DOHH2 (cell line): ENCODE results near the gene CARNS1.

ENCODE experiments used
- H3F3A ChIP-seq: fragments of 200-600 bp; sonication (generic), shearing (Covaris generic); 2 replicates; pipeline ENCODE4 v1.6.0; 2016; ENCODE audit warnings: antibody characterized with exemption, mild to moderate bottlenecking; ENCODE audit not compliant: control insufficient read depth, insufficient read depth
- H3K27ac ChIP-seq: fragments of 200-600 bp; sonication (generic); 2 replicates; pipeline ENCODE4 v1.5.1; 2014; ENCODE audit warnings: low read depth, mild to moderate bottlenecking, low read length, moderate library complexity
- H3K27me3 ChIP-seq: fragments of 200-600 bp; sonication (generic); 2 replicates; pipeline ENCODE4 v1.6.1; 2014; ENCODE audit warnings: mild to moderate bottlenecking, low read length, mixed read lengths; ENCODE audit not compliant: control insufficient read depth
- H3K36me3 ChIP-seq: fragments of 200-600 bp; sonication (generic); 2 replicates; pipeline ENCODE4 v1.6.1; 2014; ENCODE audit warnings: mild to moderate bottlenecking, low read length, moderate library complexity, mixed read lengths; ENCODE audit not compliant: control insufficient read depth
- H3K4me1 ChIP-seq: fragments of 200-600 bp; sonication (generic); 2 replicates; pipeline ENCODE4 v1.6.1; 2014; ENCODE audit warnings: mild to moderate bottlenecking, low read length, mixed read lengths; ENCODE audit not compliant: control insufficient read depth
- H3K4me2 ChIP-seq: fragments of 200-600 bp; sonication (generic); 2 replicates; pipeline ENCODE4 v1.6.0; 2014; ENCODE audit warnings: mild to moderate bottlenecking, low read length, moderate library complexity
- H3K4me3 ChIP-seq: fragments of 200-600 bp; sonication (generic); 2 replicates; pipeline ENCODE4 v1.5.1; 2014; ENCODE audit warnings: mild to moderate bottlenecking, low read length, mixed read lengths
- H3K79me2 ChIP-seq: fragments of 200-600 bp; sonication (generic); 2 replicates; pipeline ENCODE4 v1.6.1; 2014; ENCODE audit warnings: mild to moderate bottlenecking, low read length, mixed read lengths; ENCODE audit not compliant: control insufficient read depth
- H3K9me2 ChIP-seq: fragments of 200-600 bp; sonication (generic); replicated peaks from 2 replicates; pipeline ENCODE4 v1.6.1; 2014; ENCODE audit warnings: mild to moderate bottlenecking, low read length, mixed read lengths; ENCODE audit not compliant: control insufficient read depth
- H3K9me3 ChIP-seq: fragments of 200-600 bp; sonication (generic); 2 replicates; pipeline ENCODE4 v1.6.1; 2014; ENCODE audit warnings: antibody characterized with exemption, low read length, mixed read lengths; ENCODE audit not compliant: control insufficient read depth, insufficient read depth
- H4K20me1 ChIP-seq: fragments of 200-600 bp; sonication (generic); 2 replicates; pipeline ENCODE4 v1.6.0; 2014; ENCODE audit warnings: low read depth, mild to moderate bottlenecking, antibody characterized with exemption, low read length, moderate library complexity; ENCODE audit not compliant: control insufficient read depth, insufficient read depth
- EZH2phosphoT487 ChIP-seq: fragments of 200-600 bp; sonication (generic); IDR thresholded peaks from 2 replicates; pipeline ENCODE4 v1.6.1; 2017; ENCODE audit warnings: borderline replicate concordance, mild to moderate bottlenecking, antibody characterized with exemption, low read length, moderate library complexity, mixed read lengths
- TF ChIP-seq, protein P1 (sequence below): fragments of 200-600 bp; sonication (generic); IDR thresholded peaks from one replicate; pipeline ENCODE4 v1.5.1; 2014; ENCODE audit warnings: antibody characterized with exemption, mild to moderate bottlenecking, low read depth, low read length; ENCODE audit not compliant: poor library complexity, severe bottlenecking

The CARNS1 gene

GRCh38 chr11:67434395-67434881 is 19.0 kb downstream of the CARNS1 start:
- Histone ChIP-seq H3K4me3 (peak overlapping the region; percentile 90), H3K9me3 (no peaks in the 10 kb centered on the region), H4K20me1 (peaks cover 12% of the 10 kb centered on the region; the same call in 1 of the 2 replicates), H3K4me1 (peaks cover 55% of the 10 kb centered on the region), H3K36me3 (peaks cover 91% of the 10 kb centered on the region), H3K4me2 (peak overlapping the region; percentile 94), H3K9me2 (no peaks in the 10 kb centered on the region), H3K79me2 (peaks cover 71% of the 10 kb centered on the region), H3K27me3 (no peaks in the 10 kb centered on the region), H3F3A (peaks cover 36% of the 10 kb centered on the region), H3K27ac (peak overlapping the region; percentile 97)
- TF ChIP-seq, protein P1, sequence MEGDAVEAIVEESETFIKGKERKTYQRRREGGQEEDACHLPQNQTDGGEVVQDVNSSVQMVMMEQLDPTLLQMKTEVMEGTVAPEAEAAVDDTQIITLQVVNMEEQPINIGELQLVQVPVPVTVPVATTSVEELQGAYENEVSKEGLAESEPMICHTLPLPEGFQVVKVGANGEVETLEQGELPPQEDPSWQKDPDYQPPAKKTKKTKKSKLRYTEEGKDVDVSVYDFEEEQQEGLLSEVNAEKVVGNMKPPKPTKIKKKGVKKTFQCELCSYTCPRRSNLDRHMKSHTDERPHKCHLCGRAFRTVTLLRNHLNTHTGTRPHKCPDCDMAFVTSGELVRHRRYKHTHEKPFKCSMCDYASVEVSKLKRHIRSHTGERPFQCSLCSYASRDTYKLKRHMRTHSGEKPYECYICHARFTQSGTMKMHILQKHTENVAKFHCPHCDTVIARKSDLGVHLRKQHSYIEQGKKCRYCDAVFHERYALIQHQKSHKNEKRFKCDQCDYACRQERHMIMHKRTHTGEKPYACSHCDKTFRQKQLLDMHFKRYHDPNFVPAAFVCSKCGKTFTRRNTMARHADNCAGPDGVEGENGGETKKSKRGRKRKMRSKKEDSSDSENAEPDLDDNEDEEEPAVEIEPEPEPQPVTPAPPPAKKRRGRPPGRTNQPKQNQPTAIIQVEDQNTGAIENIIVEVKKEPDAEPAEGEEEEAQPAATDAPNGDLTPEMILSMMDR: no peak
- no peak for TF ChIP-seq EZH2phosphoT487

DNA sequence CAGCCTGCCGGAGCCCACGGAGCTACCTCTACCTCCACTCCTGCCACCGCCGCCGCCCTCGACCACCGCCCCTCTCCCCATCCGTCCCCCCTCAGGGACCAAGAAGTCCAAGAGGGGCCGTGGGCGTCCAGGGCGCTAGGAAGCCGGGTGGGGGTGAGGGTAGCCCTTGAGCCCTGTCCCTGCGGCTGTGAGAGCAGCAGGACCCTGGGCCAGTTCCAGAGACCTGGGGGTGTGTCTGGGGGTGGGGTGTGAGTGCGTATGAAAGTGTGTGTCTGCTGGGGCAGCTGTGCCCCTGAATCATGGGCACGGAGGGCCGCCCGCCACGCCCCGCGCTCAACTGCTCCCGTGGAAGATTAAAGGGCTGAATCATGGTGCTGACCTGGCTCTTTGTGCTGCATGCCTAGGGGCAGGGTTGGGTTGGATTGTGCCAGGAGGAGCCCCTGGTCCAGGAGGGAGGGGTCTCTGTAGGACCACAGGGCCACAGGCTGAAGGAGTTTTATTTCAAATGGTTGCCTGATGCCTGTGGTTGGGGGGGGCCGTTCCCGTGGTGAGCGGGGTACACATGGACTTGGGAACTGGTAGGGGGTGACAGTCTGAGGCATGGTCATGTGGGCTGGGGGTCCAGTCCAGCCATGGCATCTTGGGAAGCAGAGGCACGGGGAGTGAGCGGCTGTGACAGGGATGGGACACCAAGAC is 19.7 kb downstream of the CARNS1 start:
- no peaks in the 10 kb centered on the region for H3K9me2 ChIP-seq
- H3K79me2 ChIP-seq: peaks cover 70% of the 10 kb centered on the region
- H3F3A ChIP-seq: peaks cover 36% of the 10 kb centered on the region
- no peaks in the 10 kb centered on the region for H3K9me3 ChIP-seq
- H3K36me3 ChIP-seq: peaks cover 93% of the 10 kb centered on the region
- no peaks in the 10 kb centered on the region for H3K27me3 ChIP-seq
- peak overlapping the region; percentile 97 for H3K27ac ChIP-seq
- H4K20me1 ChIP-seq: peaks cover 12% of the 10 kb centered on the region; the same call in 1 of the 2 replicates
- TF ChIP-seq EZH2phosphoT487: no peak
- TF ChIP-seq, protein P1: no peak
- H3K4me2 ChIP-seq: peak overlapping the region; percentile 94
- H3K4me3 ChIP-seq: peak overlapping the region; percentile 90
- H3K4me1 ChIP-seq: peaks cover 60% of the 10 kb centered on the region

- peak overlapping the region; percentile 97 for H3K27ac ChIP-seq
- no peaks in the 10 kb centered on the region for H3K9me2 ChIP-seq
- H3K27me3 ChIP-seq: no peaks in the 10 kb centered on the region
- H3K4me1 ChIP-seq: peaks cover 67% of the 10 kb centered on the region
- peak overlapping the region; percentile 90 for H3K4me3 ChIP-seq
- H3K36me3 ChIP-seq: peaks cover 91% of the 10 kb centered on the region
- TF ChIP-seq, protein P1: no peak
- no peak for TF ChIP-seq EZH2phosphoT487
- peaks cover 38% of the 10 kb centered on the region for H3F3A ChIP-seq
- H3K79me2 ChIP-seq: peaks cover 64% of the 10 kb centered on the region
- H4K20me1 ChIP-seq: peaks cover 12% of the 10 kb centered on the region; the same call in 1 of the 2 replicates
- H3K4me2 ChIP-seq: peak overlapping the region; percentile 94
- no peaks in the 10 kb centered on the region for H3K9me3 ChIP-seq
Observed at GRCh38 chr11:67435727-67436458, 20.4 kb downstream of the CARNS1 start.
